HG02623 (cell line): ENCODE results near the gene COMMD1.
"Not testable (repeated sequence)": the region's sequence is repeated elsewhere in the genome, so short reads cannot be mapped to it uniquely, and the experiment has no call there.

Experiments
- ATAC-seq: cut with Tn5 transposase; IDR thresholded peaks from one replicate; pipeline ENCODE4 v1.9.1; 2021; ENCODE audit warnings: moderate library complexity; ENCODE audit not compliant: unreplicated experiment

COMMD1 gene

GRCh38 chr2:62065243-62065642, 159.8 kb downstream of the COMMD1 start:
- no peak for ATAC-seq

GRCh38 chr2:62071126-62071598, 165.7 kb downstream of the COMMD1 start:
- no peak for ATAC-seq

GRCh38 chr2:62071760-62072680, 166.5 kb downstream of the COMMD1 start:
- no peak for ATAC-seq

- ATAC-seq, result no peak
Measured at GRCh38 chr2:62074233-62074632, 168.8 kb downstream of the COMMD1 start.

- ATAC-seq, result no peak
Measured at GRCh38 chr2:62076980-62077638, 171.6 kb downstream of the COMMD1 start.

DNA sequence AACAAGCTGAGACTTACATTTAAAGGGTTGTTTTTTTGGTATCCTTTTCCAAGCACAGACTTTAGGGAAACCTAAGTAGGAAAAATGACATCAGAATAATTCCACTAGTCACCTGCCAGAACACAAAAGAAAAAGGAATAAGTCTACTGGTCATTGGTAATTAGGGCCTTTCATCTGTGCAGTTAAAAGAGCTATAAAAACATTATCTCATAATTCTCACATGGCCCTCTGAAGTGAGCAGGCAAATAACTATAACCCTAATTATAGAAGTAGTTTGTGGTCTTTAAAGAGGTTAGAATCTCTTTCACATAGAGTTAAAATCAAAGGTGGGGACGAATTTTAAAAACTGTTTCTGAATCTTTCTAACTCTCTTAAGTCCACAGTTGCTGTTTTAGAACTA, 179.3 kb downstream of the COMMD1 start:
- no peak for ATAC-seq

DNA sequence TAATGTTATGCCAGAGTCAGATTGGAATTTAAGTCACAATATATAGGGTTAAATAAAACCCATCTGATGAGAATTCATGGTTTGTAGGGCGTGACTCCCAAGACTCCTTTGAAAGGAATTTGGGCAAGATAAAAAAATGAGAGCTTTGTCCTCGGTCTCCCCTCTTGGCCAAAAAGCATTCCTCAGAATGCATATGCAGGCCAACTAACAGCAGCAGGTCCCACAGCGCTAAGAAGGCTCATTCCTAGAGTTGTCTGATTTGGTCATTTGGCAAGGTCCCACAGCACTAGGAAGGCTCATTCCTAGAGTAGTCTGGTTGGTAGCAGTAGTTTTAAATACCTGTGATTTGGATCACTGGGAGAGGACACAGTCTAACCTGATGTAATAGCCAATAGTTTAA, 184.2 kb downstream of the COMMD1 start:
- ATAC-seq, result no peak

DNA sequence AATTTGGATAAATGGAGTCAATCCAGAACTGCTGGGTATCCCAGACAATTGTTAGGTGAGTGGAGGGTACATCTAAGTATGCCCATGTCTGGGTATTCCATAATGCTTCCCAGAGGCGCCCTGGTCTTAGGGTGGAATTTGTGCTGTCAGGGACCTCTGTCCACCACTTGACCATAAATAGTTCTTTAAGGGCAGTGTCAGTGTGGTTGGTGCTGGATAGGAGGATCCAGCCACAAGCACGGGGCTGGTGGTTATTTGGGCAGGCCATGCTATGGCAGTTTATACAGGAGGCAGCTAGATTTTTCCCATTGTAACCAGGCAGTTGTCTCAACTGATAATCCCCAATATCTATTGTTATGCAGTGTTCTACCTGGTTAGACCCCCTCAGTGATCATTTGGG, 186.0 kb downstream of the COMMD1 start:
- no peak for ATAC-seq

- ATAC-seq, result no peak
Measured at GRCh38 chr2:62099050-62099449, 193.6 kb downstream of the COMMD1 start.

GRCh38 chr2:62099523-62100175, 194.2 kb downstream of the COMMD1 start:
- ATAC-seq, result peak; percentile 86

DNA sequence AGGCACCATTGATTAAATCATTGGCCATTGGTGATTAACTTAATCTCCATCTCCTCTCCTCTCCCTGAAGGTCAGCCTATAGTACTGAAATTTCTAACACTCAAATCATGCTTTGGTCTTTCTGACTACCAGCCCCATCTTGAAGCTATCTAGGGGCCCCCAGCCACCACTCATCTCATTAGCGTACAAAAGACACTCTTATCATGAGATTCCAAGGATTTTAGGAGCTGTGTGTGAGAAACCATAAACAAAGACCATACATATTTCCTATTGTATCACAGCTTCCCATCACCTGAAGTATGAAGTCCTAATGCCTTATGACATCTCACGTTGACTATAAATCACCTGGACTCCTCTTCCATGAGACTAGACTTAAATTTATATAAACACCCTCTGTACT, 196.4 kb downstream of the COMMD1 start:
- no peak for ATAC-seq

- ATAC-seq, result no peak
Measured at GRCh38 chr2:62102402-62102920, 197.0 kb downstream of the COMMD1 start.

GRCh38 chr2:62109554-62109953, 204.1 kb downstream of the COMMD1 start:
- no peak for ATAC-seq

DNA sequence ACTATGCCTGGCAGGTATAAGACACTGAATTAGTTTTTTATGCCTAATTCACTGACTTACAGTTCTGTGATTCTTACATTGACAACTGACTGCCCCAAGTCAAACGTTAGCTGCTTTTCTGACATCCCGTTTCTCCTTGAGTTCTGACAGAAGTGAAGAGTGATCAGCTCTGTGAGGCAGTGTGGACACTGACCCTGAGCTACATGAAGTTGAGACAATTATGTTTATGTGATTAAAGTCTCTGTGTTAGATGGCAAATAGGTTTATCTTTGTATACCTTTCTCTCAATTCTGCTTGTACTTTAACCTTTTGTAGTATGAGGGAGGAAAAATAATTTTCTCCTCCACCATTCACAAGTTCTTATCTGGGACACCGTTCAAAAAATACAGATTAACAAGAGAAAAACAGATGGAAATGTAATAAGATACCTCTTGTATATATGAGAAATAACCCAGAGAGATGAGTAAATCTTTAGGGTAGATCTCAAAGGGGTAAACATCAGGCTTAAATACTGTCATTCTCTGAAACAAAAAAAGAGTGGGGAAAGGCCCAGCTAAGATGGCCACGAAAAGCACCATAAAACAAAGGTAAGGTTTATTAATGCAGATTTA, 205.0 kb downstream of the COMMD1 start:
- ATAC-seq, result no peak

- no peak for ATAC-seq
Measured at GRCh38 chr2:62112179-62112578, 206.7 kb downstream of the COMMD1 start.

GRCh38 chr2:62114564-62114963, 209.1 kb downstream of the COMMD1 start:
- no peak for ATAC-seq

DNA sequence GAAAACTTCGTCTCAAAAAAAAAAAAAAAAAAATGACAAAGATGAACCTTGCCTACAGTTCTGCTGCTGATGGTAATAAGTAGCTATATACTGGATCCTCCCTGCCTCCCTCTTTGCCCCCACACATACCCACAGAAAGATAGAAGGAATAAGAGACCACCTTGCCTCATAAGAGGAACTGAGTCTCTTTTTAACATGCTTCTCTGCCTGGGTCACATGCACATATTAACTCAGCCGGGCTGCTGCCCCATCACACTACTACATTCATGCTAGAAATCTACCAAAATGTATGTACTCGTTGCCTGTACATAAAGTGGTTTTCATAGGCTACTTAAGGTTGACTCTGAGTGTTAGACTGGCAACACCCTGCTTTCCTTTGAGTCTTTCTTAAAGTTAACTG, 211.5 kb downstream of the COMMD1 start:
- ATAC-seq, result no peak

- no peak for ATAC-seq
Measured at GRCh38 chr2:62118160-62118559, 212.7 kb downstream of the COMMD1 start.

DNA sequence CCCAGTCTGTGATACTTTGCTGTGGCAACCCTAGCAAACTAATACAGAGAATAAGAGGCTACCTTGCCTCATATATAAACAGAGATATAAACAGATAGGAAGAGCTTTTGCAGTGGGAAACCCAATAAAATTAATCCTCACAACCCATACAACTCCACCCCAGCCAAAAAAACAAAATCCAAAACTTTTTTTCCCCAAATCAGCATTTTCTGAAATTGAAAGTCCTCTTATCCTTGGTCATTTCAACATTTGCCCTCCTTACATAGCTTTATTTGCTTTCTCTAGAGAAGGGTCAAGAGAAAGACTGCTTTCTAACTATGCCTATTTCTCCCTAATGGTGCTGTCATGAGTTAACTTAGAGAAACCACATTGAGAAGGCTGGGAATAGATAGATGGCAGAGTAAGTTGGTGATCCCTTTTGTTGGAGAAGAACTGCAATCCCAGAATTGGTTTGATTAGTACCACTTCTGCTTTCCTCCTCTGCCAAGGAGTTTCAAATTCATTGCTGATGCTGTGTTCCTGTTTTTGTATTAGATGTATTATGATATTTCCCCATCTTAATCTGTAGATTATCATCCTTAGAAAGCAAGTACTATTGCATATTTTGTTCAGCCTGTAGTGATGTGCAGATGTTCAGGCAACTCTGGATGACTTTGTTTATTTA, 214.0 kb downstream of the COMMD1 start:
- ATAC-seq, result no peak

DNA sequence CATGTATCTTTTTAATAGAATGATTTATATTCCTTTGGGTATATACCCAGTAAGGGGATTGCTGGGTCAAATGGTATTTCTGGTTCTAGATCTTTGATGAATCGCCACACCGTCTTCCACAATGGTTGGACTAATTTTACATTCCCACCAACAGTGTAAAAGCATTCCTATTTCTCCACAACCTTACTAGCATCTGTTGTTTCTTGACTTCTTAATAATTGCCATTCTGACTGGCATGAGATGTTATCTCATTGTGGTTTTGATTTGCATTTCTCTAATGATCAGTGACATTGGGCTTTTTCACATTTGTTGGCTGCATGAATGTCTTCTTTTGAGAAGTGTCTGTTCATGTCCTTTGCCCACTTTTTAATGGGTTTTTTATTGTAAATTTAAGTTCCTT, 220.8 kb downstream of the COMMD1 start:
- ATAC-seq, result not testable (repeated sequence)
